ENCODE measurements around the gene CNNM2. TPM values are rescaled to one million over a fixed set of nuclear protein-coding genes. Genes with fewer than 3 reads are reported as not detected.

Gene CNNM2
- total RNA-seq, 1 experiment from 2014 or later = 16.1 TPM

GRCh38 chr10:103060575-103060974, 142.5 kb downstream of the CNNM2 start:
- no peak for DNase-seq
- H3K4me3 Mint-ChIP-seq (ENCODE audit: unreplicated experiment) = no peak overlapping the region
- no peak overlapping the region for H3K27ac Mint-ChIP-seq (ENCODE audit: unreplicated experiment)
- CTCF ChIA-PET = no interaction called here
- Histone ChIP-seq H3K4me1 (no peaks in the 10 kb centered on the region), H3K9me3 (no peaks in the 10 kb centered on the region), H3K27me3 (replicated peaks; ENCODE audit: control insufficient read depth, insufficient read depth, low read length) (no peaks in the 10 kb centered on the region), H3K4me3 (ENCODE audit: low read depth, low read length) (no peak overlapping the region), H3K36me3 (ENCODE audit: control insufficient read depth, insufficient read depth, low read length) (0 out of 2 replicates have a peak, but pooled peaks cover 1% of the 10 kb centered on the region)
- no peaks in the 10 kb centered on the region for H3K4me1 Mint-ChIP-seq (ENCODE audit: low read depth, unreplicated experiment)
- no peaks in the 10 kb centered on the region for H3K27me3 Mint-ChIP-seq (ENCODE audit: insufficient read depth, unreplicated experiment)
- POLR2A ChIA-PET = no interaction called here
- no peak for TF ChIP-seq CTCF (IDR thresholded peaks at IDR 0.05; ENCODE audit: insufficient read depth in 1 of 2, low read depth in 1 of 2, low read length in 1 of 2, severe bottlenecking in 1 of 2, unreplicated experiment in 1 of 2)
- H3K9me3 Mint-ChIP-seq (ENCODE audit: unreplicated experiment) = no peaks in the 10 kb centered on the region
- H3K36me3 Mint-ChIP-seq (ENCODE audit: insufficient read depth, unreplicated experiment) = no peaks in the 10 kb centered on the region
- intact Hi-C loops (cut with micrococcal nuclease; ENCODE audit: unreplicated experiment) = no loop called here
- BruUV-seq (replicated peaks) = no TSS peak

- H3K4me1 Mint-ChIP-seq (ENCODE audit: low read depth, unreplicated experiment) = no peaks in the 10 kb centered on the region
- no peaks in the 10 kb centered on the region for H3K36me3 Mint-ChIP-seq (ENCODE audit: insufficient read depth, unreplicated experiment)
- Histone ChIP-seq H3K4me3 (ENCODE audit: low read depth, low read length) (no peak overlapping the region), H3K4me1 (no peaks in the 10 kb centered on the region), H3K27me3 (replicated peaks; ENCODE audit: control insufficient read depth, insufficient read depth, low read length) (no peaks in the 10 kb centered on the region), H3K36me3 (ENCODE audit: control insufficient read depth, insufficient read depth, low read length) (0 out of 2 replicates have a peak, but pooled peaks cover 1% of the 10 kb centered on the region), H3K9me3 (no peaks in the 10 kb centered on the region)
- ChIA-PET POLR2A (no interaction called here), CTCF (interaction anchor here (4.4 kb wide), 1 partner anchor 146 kb away, joined by 17 read pairs; the partner anchor contains the start of gene CNNM2)
- BruUV-seq (replicated peaks) = no TSS peak
- intact Hi-C loops (cut with micrococcal nuclease; ENCODE audit: unreplicated experiment) = no loop called here
- no peaks in the 10 kb centered on the region for H3K9me3 Mint-ChIP-seq (ENCODE audit: unreplicated experiment)
- no peaks in the 10 kb centered on the region for H3K27me3 Mint-ChIP-seq (ENCODE audit: insufficient read depth, unreplicated experiment)
- H3K27ac Mint-ChIP-seq (ENCODE audit: unreplicated experiment) = no peak overlapping the region
- no peak overlapping the region for H3K4me3 Mint-ChIP-seq (ENCODE audit: unreplicated experiment)
- no peak for DNase-seq
- TF ChIP-seq CTCF (IDR thresholded peaks at IDR 0.05; ENCODE audit: insufficient read depth in 1 of 2, low read depth in 1 of 2, low read length in 1 of 2, severe bottlenecking in 1 of 2, unreplicated experiment in 1 of 2) = no peak
These were observed 144.9 kb downstream of the CNNM2 start for GRCh38 chr10:103062854-103063590.

- peaks cover 3% of the 10 kb centered on the region; the same call in 1 of the 2 replicates for H3K4me1 ChIP-seq
- ChIA-PET POLR2A (interaction anchor here (0.6 kb wide), 1 partner anchor 218 kb away, joined by 3 read pairs; no protein-coding TSS in a partner anchor), CTCF (interaction anchor here (4.4 kb wide), 1 partner anchor 148 kb away, joined by 17 read pairs; the partner anchor contains the start of gene CNNM2)
- no peaks in the 10 kb centered on the region for H3K4me1 Mint-ChIP-seq (ENCODE audit: low read depth, unreplicated experiment)
- DNase-seq = no peak
- no peak overlapping the region for H3K4me3 Mint-ChIP-seq (ENCODE audit: unreplicated experiment)
- intact Hi-C loops (cut with micrococcal nuclease; ENCODE audit: unreplicated experiment) = no loop called here
- H3K36me3 ChIP-seq (ENCODE audit: control insufficient read depth, insufficient read depth, low read length) = 0 out of 2 replicates have a peak, but pooled peaks cover 1% of the 10 kb centered on the region
- no peaks in the 10 kb centered on the region for H3K27me3 ChIP-seq (replicated peaks; ENCODE audit: control insufficient read depth, insufficient read depth, low read length)
- H3K9me3 ChIP-seq = no peaks in the 10 kb centered on the region
- no peak overlapping the region for H3K4me3 ChIP-seq (ENCODE audit: low read depth, low read length)
- no peaks in the 10 kb centered on the region for H3K27me3 Mint-ChIP-seq (ENCODE audit: insufficient read depth, unreplicated experiment)
- H3K9me3 Mint-ChIP-seq (ENCODE audit: unreplicated experiment) = no peaks in the 10 kb centered on the region
- H3K27ac Mint-ChIP-seq (ENCODE audit: unreplicated experiment) = no peak overlapping the region
- no peak for TF ChIP-seq CTCF (IDR thresholded peaks at IDR 0.05; ENCODE audit: insufficient read depth in 1 of 2, low read depth in 1 of 2, low read length in 1 of 2, severe bottlenecking in 1 of 2, unreplicated experiment in 1 of 2)
- H3K36me3 Mint-ChIP-seq (ENCODE audit: insufficient read depth, unreplicated experiment) = no peaks in the 10 kb centered on the region
- BruUV-seq (replicated peaks) = no TSS peak
These were observed 146.9 kb downstream of the CNNM2 start for GRCh38 chr10:103064956-103065355.
